GM21717 (cell line): ENCODE results near the gene ITPA.
"Not testable (repeated sequence)": the region's sequence is repeated elsewhere in the genome, so short reads cannot be mapped to it uniquely, and the experiment has no call there.

ENCODE experiments used
- ATAC-seq: cut with Tn5 transposase; IDR thresholded peaks from one replicate; pipeline ENCODE4 v1.9.1; 2021; ENCODE audit warnings: mild to moderate bottlenecking, moderate library complexity; ENCODE audit not compliant: unreplicated experiment

Gene ITPA

GRCh38 chr20:3172933-3173609, 36.2 kb upstream of the ITPA start, which contains the start of gene LZTS3:
TSS of gene LZTS3 (minus strand) at chr20:3173549. CDS start at chr20:3167163, 6,386 bp downstream.
- peak; percentile 46 for ATAC-seq

GRCh38 chr20:3173610-3174441, 35.5 kb upstream of the ITPA start:
- ATAC-seq: peak; percentile 79

GRCh38 chr20:3174442-3175261, 34.6 kb upstream of the ITPA start:
- no peak for ATAC-seq

GRCh38 chr20:3175270-3175669, 34.0 kb upstream of the ITPA start:
- no peak for ATAC-seq

GRCh38 chr20:3177746-3178485, 31.4 kb upstream of the ITPA start:
- ATAC-seq: no peak

GRCh38 chr20:3180319-3180718, 29.0 kb upstream of the ITPA start:
- no peak for ATAC-seq

GRCh38 chr20:3181270-3181669, 28.0 kb upstream of the ITPA start:
- ATAC-seq: no peak

- ATAC-seq: not testable (repeated sequence)
Measured at GRCh38 chr20:3182429-3182828, 26.9 kb upstream of the ITPA start.

- ATAC-seq: no peak
Measured at GRCh38 chr20:3183896-3184612, 25.2 kb upstream of the ITPA start.

GRCh38 chr20:3187861-3188260, 21.4 kb upstream of the ITPA start:
- not testable (repeated sequence) for ATAC-seq

GRCh38 chr20:3188823-3189413, 20.4 kb upstream of the ITPA start:
- no peak for ATAC-seq

- ATAC-seq: no peak
Measured at GRCh38 chr20:3189561-3190131, 19.7 kb upstream of the ITPA start.

- ATAC-seq: no peak
Measured at GRCh38 chr20:3190681-3191111, 18.6 kb upstream of the ITPA start.

- ATAC-seq: no peak
Measured at GRCh38 chr20:3192226-3193015, 16.9 kb upstream of the ITPA start.

GRCh38 chr20:3193806-3194616, 15.3 kb upstream of the ITPA start:
- ATAC-seq: no peak

GRCh38 chr20:3194617-3195280, 14.5 kb upstream of the ITPA start:
- no peak for ATAC-seq
